ENCODE results near the gene LIMS1.
"Not testable (repeated sequence)": the region's sequence is repeated elsewhere in the genome, so short reads cannot be mapped to it uniquely, and the experiment has no call there.

LIMS1 gene

DNA sequence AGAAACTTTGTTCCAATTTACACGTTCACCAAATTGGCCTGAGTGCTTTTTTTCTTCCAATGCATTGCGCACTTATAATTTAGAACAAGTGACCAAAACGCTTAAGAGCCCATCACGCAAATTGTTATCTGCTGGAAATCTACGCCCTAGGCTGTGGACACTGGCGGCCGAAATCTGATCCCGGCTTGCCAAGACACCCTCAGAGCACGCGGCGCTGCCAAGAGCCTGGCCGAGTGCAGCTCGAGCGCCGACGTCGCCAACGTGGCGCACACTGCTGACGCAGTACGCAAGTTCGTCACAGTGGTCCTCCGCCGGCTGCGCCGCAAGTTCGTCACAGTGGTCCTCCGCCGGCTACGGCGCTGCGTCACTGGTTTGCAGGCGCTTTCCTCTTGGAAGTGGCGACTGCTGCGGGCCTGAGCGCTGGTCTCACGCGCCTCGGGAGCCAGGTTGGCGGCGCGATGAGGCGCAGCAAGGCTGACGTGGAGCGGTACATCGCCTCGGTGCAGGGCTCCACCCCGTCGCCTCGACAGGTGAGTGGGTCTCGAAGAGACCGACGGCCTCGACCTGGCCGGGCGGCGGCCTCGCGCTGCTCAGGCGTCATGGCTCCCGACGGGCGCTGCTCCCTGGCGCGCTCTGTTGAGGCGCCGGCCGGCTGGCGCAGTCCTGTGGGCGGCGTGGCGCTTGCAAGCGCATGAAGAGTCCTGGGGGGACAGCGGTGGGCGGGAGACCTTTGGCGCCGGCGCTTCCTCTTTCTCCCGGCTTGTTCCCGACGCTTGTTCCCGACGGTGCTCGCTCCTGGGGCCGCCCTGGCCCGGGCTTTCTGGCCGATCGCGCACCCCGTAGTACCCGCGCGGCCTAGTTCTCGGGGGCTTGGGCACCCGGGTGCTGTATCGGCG is 185.1 kb downstream of the LIMS1 start, which contains the start of gene RANBP2:
Gene RANBP2 (plus strand): TSS at position 334 of the 896 bp plus-strand sequence. CDS start 125 bp downstream, at position 459.
- ATAC-seq (replicated peaks; ENCODE audit: extremely low read depth, poor library complexity, severe bottlenecking) (peak; percentile 92), DNase-seq (ENCODE audit: low spot score in 2 of 2) (peak; percentile 84 to 93)
- Mint-ChIP-seq H3K36me3 (ENCODE audit: insufficient read depth) (peaks cover 17% of the 10 kb centered on the region), H3K27ac (ENCODE audit: low read depth) (peak within 1 kb of the TSS; percentile 98), H3K4me3 (peak within 1 kb of the TSS; percentile 95), H3K4me1 (peaks cover 16% of the 10 kb centered on the region), H3K9me3 (no peaks in the 10 kb centered on the region), H3K27me3 (no peaks in the 10 kb centered on the region)

DNA sequence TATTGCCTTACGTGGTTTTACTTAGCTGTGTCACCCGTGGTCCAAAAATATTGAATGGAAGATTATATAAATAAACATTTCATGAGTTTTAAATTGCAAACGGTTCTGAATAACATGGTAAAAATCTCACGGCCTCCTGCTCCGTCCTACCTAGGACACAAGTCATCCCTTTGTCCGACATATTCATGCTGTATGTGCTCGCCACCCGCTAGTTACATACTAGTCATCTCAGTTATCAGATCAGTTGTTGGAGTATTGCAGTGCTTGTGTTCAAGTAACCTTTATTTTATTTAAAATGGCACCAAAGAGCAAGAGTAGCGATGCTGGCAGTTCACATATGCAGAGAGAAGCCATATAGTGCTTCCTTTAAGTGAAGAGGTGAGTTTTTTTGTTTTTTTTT is 191.8 kb downstream of the LIMS1 start:
- H3K4me1 Mint-ChIP-seq = peaks cover 31% of the 10 kb centered on the region
- not testable (repeated sequence) for H3K4me3 Mint-ChIP-seq; H3K9me3 Mint-ChIP-seq; ATAC-seq (replicated peaks; ENCODE audit: extremely low read depth, poor library complexity, severe bottlenecking); H3K27me3 Mint-ChIP-seq; DNase-seq (ENCODE audit: low spot score in 2 of 2)
- peaks cover 11% of the 10 kb centered on the region for H3K36me3 Mint-ChIP-seq (ENCODE audit: insufficient read depth)
- peak overlapping the region; percentile 49 for H3K27ac Mint-ChIP-seq (ENCODE audit: low read depth)

DNA sequence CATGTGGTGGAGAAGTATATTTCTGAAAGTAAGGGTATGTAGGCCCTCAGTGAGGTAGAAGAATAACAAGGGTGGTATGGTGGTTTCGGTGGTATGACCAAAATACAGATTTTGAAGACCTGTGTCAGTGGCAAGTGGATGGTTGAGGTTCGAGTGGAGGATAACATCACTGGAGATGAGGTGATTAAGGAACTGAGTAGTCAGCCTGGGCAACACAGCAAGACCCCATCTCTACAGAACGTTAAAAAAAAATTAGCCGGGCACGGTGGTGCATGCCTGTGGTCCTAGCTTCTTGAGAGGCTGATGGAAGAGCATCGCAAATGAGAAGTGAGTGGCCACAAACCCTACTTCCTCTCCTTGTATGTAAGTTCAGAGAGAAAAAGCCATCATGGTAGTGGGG is 200.4 kb downstream of the LIMS1 start:
- not testable (repeated sequence) for H3K27me3 Mint-ChIP-seq; DNase-seq (ENCODE audit: low spot score in 2 of 2); ATAC-seq (replicated peaks; ENCODE audit: extremely low read depth, poor library complexity, severe bottlenecking); H3K9me3 Mint-ChIP-seq
- Mint-ChIP-seq H3K27ac (ENCODE audit: low read depth) (peak overlapping the region; percentile 56), H3K4me1 (peaks cover 11% of the 10 kb centered on the region), H3K36me3 (ENCODE audit: insufficient read depth) (peaks cover 62% of the 10 kb centered on the region), H3K4me3 (peak overlapping the region; percentile 3)

All from central memory CD8-positive, alpha-beta T cell (primary cell).